HFF-Myc (cell line): Measurements from ENCODE around the gene STOM.

Experiments
- DNase-seq: peaks from one replicate; pipeline ENCODE4 v3.0.0-alpha.2; 2011; ENCODE audit warnings: low read depth; ENCODE audit errors: extremely low read depth
- H3K4me3 ChIP-seq: replicated peaks from 2 replicates; pipeline ENCODE4 v1.5.1; 2011; ENCODE audit warnings: low read depth, mild to moderate bottlenecking, control low read depth, low read length
- TF ChIP-seq, protein P1 (sequence below): IDR thresholded peaks from 2 replicates; pipeline ENCODE4 v1.5.1; 2012; ENCODE audit warnings: mild to moderate bottlenecking, low read depth, low read length, control low read depth; ENCODE audit errors: missing control alignments

STOM gene

DNA sequence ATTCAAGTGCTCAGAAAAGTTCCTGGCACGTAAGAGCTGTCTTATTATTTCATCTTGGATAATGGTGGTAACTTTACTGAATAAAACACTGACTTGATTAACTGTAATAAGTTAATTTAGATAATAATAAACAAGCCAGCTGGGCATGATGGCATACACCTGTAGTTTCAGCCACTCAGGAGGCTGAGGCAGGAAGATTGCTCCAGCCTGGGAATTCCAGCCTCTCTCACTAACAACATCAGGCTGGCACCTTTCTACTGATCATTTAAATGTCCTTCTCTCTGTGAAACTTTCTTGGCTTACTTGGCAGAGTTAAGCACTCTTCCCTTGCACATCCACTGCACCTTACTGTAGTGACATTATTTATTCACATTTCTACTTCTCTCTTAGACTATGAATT lies 20.0 kb downstream of the STOM start:
- TF ChIP-seq, protein P1, sequence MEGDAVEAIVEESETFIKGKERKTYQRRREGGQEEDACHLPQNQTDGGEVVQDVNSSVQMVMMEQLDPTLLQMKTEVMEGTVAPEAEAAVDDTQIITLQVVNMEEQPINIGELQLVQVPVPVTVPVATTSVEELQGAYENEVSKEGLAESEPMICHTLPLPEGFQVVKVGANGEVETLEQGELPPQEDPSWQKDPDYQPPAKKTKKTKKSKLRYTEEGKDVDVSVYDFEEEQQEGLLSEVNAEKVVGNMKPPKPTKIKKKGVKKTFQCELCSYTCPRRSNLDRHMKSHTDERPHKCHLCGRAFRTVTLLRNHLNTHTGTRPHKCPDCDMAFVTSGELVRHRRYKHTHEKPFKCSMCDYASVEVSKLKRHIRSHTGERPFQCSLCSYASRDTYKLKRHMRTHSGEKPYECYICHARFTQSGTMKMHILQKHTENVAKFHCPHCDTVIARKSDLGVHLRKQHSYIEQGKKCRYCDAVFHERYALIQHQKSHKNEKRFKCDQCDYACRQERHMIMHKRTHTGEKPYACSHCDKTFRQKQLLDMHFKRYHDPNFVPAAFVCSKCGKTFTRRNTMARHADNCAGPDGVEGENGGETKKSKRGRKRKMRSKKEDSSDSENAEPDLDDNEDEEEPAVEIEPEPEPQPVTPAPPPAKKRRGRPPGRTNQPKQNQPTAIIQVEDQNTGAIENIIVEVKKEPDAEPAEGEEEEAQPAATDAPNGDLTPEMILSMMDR: no peak
- DNase-seq: no peak
- no peak overlapping the region for H3K4me3 ChIP-seq

DNA sequence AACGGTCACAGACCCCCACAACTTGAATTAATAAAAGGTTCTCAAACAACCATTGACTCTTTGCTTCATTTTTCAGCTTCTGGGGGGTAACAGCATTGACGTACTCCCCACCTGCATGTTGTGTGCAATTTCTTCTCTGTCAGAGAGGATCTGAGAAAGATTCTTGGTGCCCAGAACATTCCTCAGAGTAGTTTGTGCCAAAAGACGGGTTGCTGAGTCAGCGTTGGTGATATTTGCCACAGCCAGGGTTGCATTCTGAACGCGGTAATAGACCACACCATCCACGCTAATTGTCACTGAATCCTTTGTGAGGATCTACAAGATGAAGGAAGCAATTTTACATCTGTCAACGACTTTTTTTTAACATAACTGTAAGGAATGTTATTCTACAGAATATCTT lies 21.0 kb downstream of the STOM start:
- no peak overlapping the region for H3K4me3 ChIP-seq
- TF ChIP-seq, protein P1: no peak
- no peak for DNase-seq

DNA sequence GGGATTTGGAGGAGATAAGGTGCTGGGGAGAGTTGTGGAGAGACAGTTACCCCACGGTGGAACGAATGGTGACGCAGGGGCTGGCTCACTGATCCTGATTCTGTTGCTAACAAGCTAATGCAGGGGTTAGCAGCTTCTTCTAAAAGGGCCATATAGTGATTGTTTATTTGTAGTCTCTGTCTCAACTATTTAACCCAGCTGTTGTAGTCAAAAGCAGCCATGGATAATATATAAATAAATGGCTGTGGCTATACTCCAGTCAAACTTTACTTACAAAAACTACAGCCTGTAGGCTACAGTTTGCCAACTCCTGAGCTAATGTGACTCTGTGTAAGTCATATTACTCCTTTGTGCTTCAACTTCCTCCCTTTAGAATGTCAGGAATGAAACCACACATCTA lies 21.8 kb downstream of the STOM start:
- DNase-seq: no peak
- TF ChIP-seq, protein P1: no peak
- H3K4me3 ChIP-seq: no peak overlapping the region

DNA sequence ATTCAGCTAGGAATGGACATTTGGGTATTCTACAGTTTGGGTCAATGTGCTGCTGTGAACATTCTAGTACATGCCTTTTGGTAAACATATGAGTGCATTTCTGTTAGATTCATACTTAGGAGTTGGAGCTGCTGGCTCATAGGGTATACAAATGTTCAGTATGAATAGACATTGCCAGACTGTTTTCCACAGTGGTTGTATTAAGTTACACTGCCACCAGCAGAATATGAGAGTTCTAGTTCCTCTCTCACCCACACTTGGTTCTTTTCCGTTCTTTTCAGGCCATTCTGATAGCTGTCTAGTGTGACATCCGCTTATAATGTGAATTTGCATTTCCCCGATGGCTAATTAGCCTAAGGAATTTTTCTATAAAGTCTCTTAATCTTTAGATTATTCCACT lies 25.0 kb downstream of the STOM start:
- DNase-seq: no peak
- TF ChIP-seq, protein P1: no peak
- no peak overlapping the region for H3K4me3 ChIP-seq

DNA sequence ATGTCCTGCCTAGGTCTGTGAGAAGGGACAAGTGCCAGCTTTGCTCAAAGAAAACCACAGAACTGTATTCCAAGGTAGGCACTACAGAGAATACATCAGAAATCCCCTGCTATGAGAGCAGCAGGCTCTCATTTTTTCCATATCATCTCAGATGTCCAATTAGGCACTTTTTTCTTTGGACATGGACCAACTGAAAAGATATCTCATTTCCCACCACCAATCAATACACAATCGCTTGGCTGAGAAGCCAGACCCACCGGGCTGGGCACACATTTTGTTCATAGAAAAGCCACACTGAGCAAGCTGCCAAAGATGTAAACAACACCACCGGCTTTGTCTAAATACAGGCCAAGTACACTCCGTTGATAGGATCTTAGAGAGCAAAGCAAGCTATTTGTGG lies 25.9 kb downstream of the STOM start:
- no peak overlapping the region for H3K4me3 ChIP-seq
- TF ChIP-seq, protein P1: no peak
- no peak for DNase-seq

DNA sequence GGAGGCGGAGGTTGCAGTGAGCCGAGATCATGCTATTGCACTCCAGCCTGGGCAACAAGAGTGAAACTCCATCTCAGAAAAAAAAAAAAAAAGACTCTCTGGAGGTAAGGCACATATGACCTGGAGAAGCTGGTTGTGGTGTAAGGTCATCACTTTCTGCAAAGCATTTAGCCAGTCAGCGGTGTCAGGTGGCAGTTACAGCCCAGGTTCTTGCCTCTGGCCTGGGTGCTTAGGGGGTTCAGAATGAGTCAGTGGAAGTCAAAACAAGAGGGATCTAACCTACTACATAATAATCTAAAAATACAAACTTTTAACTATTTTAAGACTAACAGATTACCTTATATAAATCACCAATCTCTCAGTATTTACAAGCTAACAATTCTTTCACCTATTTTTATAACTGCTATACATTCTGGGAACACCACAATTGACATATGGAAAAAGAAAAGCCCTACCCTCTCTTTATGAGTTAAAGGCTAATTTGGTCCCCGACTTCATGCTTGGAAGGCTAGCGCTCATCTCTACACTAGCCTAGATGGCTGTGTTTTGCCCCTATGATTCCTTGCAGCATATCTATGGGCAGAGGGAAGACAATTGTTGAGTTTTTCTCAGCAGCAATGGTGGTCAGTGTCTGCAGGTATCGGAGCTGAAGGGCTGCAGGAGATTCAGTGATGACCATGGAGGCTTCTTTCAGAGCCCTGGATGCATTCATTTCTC lies 29.2 kb downstream of the STOM start:
- no peak for DNase-seq
- no peak overlapping the region for H3K4me3 ChIP-seq
- TF ChIP-seq, protein P1: no peak

DNA sequence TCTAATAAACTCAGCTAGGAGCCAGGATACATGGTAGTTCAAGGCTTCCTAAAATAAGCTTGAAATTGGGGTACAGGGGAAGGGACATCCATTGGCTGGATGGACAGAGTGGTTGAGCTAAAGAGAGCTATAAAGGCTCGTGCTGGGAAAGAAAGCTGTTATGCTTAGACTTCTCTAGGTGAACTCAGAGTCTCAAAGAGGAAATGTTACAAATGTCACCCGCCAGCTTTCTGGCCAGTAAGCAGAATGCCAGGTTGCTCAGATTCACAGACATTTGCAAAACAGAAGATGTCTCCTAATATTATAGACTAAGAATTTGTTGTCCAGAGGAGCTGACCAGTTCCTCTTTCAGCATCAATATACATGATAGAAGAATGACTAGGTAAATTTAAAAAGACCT lies 30.6 kb downstream of the STOM start:
- DNase-seq: no peak

More for the DNA sequence above, 30.6 kb downstream of the STOM start:
- no peak overlapping the region for H3K4me3 ChIP-seq
- TF ChIP-seq, protein P1: no peak
